Endodermal cell (in vitro differentiated cells): ENCODE data around the gene NPIPA8. TPM values are rescaled to one million over a fixed set of nuclear protein-coding genes. Genes with fewer than 3 reads are reported as not detected.
A peak's percentile ranks its signal among the peaks of the same experiment; 100 is the strongest.
"Not testable (repeated sequence)": the region's sequence is repeated elsewhere in the genome, so short reads cannot be mapped to it uniquely, and the experiment has no call there.

Source experiments
- DNase-seq: peaks from one replicate; pipeline ENCODE4 v3.0.0-alpha.2; 2017
- H3K27ac ChIP-seq: 2 replicates; pipeline ENCODE4 v1.5.1; 2013; ENCODE audit warnings: mild to moderate bottlenecking, low read depth, low read length, moderate library complexity
- H3K27me3 ChIP-seq: 2 replicates; pipeline ENCODE4 v1.6.1; 2013; ENCODE audit warnings: mild to moderate bottlenecking, low read length, moderate library complexity; ENCODE audit not compliant: insufficient read depth, control insufficient read depth, poor library complexity, severe bottlenecking
- H3K36me3 ChIP-seq: 2 replicates; pipeline ENCODE4 v1.7.0; 2013; ENCODE audit warnings: mild to moderate bottlenecking, low read length, moderate library complexity; ENCODE audit not compliant: control insufficient read depth, insufficient read depth
- H3K4me1 ChIP-seq: one replicate; pipeline ENCODE4 v1.7.0; 2013; ENCODE audit warnings: low read length; ENCODE audit not compliant: control insufficient read depth, insufficient read depth
- H3K4me3 ChIP-seq: 2 replicates; pipeline ENCODE4 v1.5.1; 2013; ENCODE audit warnings: mild to moderate bottlenecking, low read length, moderate library complexity
- H3K9ac ChIP-seq: 2 replicates; pipeline ENCODE4 v1.6.1; 2013; ENCODE audit warnings: mild to moderate bottlenecking, low read length, moderate library complexity; ENCODE audit not compliant: poor library complexity, severe bottlenecking; ENCODE audit errors: extremely low read depth
- H3K9me3 ChIP-seq: 2 replicates; pipeline ENCODE4 v1.6.1; 2013; ENCODE audit warnings: mild to moderate bottlenecking, low read length, moderate library complexity; ENCODE audit not compliant: control insufficient read depth
- H3K27ac Mint-ChIP-seq: 2 replicates; pipeline ENCODE4 v1.8.0; 2020; ENCODE audit warnings: mixed read lengths
- H3K27me3 Mint-ChIP-seq: 2 replicates; pipeline ENCODE4 v1.8.0; 2021; ENCODE audit warnings: mild to moderate bottlenecking, mixed read lengths; ENCODE audit not compliant: insufficient read depth
- H3K36me3 Mint-ChIP-seq: 2 replicates; pipeline ENCODE4 v1.8.0; 2020; ENCODE audit warnings: low read depth, mixed read lengths
- H3K4me1 Mint-ChIP-seq: 2 replicates; pipeline ENCODE4 v1.8.0; 2020; ENCODE audit warnings: mixed read lengths
- H3K4me3 Mint-ChIP-seq: 2 replicates; pipeline ENCODE4 v1.8.0; 2020; ENCODE audit warnings: mild to moderate bottlenecking, moderate library complexity, mixed read lengths
- H3K9me3 Mint-ChIP-seq: 2 replicates; pipeline ENCODE4 v1.8.0; 2020; ENCODE audit warnings: mild to moderate bottlenecking, mixed read lengths
- WGBS, 2 experiments: methylation state at CpG; one replicate each; pipeline versions ENCODE4 v1.1.5 to v1.1.7; 2013; ENCODE audit warnings: missing lambda C conversion rate in 2 of 2, mixed read lengths in 1 of 2; ENCODE audit not compliant: insufficient coverage in 1 of 2, insufficient read length in 1 of 2; 5-methylcytosine and 5-hydroxymethylcytosine counted together
- total RNA-seq, 2 donors: library from RNA; stranded (reverse); fragmentation: NEBNext Ultra II Directional in 1 of 2; extraction: Animal tissue kit (Norgen Biotek cat#: 25700) in 1 of 2; gene quantifications; 2 replicates in 1 of 2; 3 replicates in 1 of 2; pipeline ENCODE4 v1.2.1, GENCODE V29; 2021

Gene NPIPA8
- total RNA-seq, 2 donors from 2014 or later: 1.1 TPM

DNA sequence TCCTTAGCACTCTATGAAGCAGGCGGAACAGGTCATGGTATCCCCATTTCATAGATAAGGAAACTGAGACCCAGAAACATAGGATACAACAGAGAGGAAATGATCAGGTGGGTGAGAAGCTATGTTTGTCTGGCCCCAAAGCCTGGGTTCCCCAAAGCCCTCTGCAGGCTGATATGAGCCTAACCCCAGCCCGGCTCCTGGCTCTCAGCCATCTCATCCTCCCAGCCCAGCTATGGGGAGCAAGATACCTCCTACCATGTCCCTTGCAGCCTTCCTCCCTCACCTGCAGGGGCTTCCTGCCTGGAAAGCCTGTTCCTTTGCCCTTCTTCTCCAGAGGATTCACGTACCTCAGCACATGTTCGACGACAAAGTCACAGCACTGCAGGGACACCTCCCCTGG lies 30.5 kb downstream of the NPIPA8 start:
- 93% methylated on average over 3 of the region's 5 CpGs; no CpG with 5 or more reads in 1 of the 2 experiments for WGBS, 2 experiments
- not testable (repeated sequence) for H3K4me3 Mint-ChIP-seq

DNA sequence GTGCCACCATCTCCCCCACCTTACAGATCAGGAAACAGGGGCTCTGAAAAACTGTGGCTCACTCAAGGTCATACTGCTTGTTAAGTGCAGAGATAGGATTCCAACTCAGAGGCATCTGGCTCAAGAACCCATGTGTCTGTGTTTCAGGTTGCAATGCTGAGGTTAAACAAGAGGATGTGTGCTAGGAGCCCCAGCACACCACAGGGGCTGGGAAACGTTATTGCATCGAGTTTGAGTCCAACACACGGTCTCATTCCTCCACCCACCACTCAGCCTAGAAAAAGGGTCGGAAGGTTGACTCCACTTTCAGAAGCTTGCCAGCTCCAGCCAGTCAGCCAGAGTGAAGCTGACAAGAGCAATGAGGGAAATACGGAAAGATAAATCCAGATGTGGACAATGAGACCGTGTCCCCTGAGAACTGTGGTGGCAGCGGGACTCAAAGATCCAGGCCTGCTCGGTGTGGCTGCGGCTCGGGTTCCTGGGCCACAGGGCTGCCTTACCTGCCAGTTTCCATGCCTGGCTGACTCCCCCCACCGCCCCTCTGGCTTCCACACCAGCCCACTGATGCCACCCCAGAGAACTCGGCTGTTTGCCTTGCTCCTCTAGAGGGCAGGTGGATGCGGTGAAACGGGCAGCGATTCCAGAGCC lies 33.4 kb downstream of the NPIPA8 start:
- not testable (repeated sequence) for H3K36me3 ChIP-seq, H3K9me3 ChIP-seq, H3K4me1 ChIP-seq, H3K27ac ChIP-seq, H3K27ac Mint-ChIP-seq, H3K4me1 Mint-ChIP-seq, H3K9ac ChIP-seq, H3K4me3 ChIP-seq, H3K27me3 Mint-ChIP-seq, H3K4me3 Mint-ChIP-seq, H3K27me3 ChIP-seq, H3K9me3 Mint-ChIP-seq, H3K36me3 Mint-ChIP-seq
- WGBS, 2 experiments: 100% methylated on average over 2 of the region's 15 CpGs; no CpG with 5 or more reads in 1 of the 2 experiments
- DNase-seq: peak; percentile 20

More for the DNA sequence above, 30.5 kb downstream of the NPIPA8 start:
- not testable (repeated sequence) for H3K4me1 Mint-ChIP-seq, H3K27ac ChIP-seq, H3K27me3 ChIP-seq, H3K36me3 Mint-ChIP-seq, H3K27me3 Mint-ChIP-seq, H3K4me1 ChIP-seq, H3K4me3 ChIP-seq, H3K27ac Mint-ChIP-seq, H3K36me3 ChIP-seq, H3K9ac ChIP-seq, H3K9me3 ChIP-seq, H3K9me3 Mint-ChIP-seq
- peak; percentile 29 for DNase-seq

DNA sequence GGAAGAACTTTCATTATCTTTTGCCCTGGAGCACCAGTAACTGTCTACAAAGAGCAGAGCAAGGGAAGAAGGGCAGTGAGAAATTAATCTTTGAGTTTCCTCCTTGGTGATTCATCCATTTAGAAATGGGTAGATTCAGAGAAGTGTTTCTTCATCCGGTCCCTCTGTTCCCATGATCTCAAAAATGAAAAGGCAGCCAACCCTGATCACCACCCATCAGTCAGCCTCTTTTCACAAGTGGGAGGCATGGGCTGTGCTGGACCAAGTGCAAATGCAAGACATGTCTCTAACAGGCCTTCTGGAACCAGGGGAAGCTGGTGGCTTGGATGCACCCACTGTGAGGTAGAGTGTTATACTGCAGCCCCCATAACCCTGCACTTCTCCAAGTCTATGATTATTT lies 38.8 kb downstream of the NPIPA8 start:
- H3K4me1 ChIP-seq, H3K4me3 ChIP-seq, H3K27me3 Mint-ChIP-seq, DNase-seq, H3K9me3 ChIP-seq, H3K27me3 ChIP-seq, H3K36me3 ChIP-seq, H3K4me1 Mint-ChIP-seq, H3K9me3 Mint-ChIP-seq, H3K27ac Mint-ChIP-seq, H3K27ac ChIP-seq, H3K4me3 Mint-ChIP-seq, H3K9ac ChIP-seq, H3K36me3 Mint-ChIP-seq: not testable (repeated sequence)
- no CpG with 5 or more reads among the region's 1 CpG for WGBS, 2 experiments

DNA sequence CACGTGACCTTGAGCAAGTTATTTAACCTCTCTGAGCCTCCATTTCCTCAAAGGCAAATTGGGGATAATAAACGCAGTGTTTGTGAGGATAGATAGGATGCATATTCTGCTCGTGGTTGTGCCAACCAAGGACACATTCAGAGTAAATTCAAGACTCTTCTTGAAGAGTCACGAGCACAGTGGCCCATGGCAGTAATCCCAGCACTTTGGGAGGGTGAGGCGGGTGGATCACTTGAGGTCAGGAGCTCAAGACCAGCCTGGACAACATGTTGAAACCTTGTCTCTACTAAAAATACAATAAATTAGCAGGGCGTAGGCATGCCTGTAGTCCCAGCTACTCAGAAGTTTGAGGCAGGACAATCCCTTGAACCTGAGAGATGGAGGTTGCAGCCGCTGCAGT lies 39.6 kb downstream of the NPIPA8 start:
- H3K27me3 Mint-ChIP-seq, H3K9me3 ChIP-seq, H3K9me3 Mint-ChIP-seq, H3K4me3 Mint-ChIP-seq, H3K4me3 ChIP-seq, H3K27ac ChIP-seq, H3K36me3 Mint-ChIP-seq, DNase-seq, H3K27me3 ChIP-seq, H3K4me1 ChIP-seq, H3K9ac ChIP-seq, H3K4me1 Mint-ChIP-seq, H3K36me3 ChIP-seq, H3K27ac Mint-ChIP-seq: not testable (repeated sequence)
- WGBS, 2 experiments: no CpG with 5 or more reads among the region's 7 CpGs

DNA sequence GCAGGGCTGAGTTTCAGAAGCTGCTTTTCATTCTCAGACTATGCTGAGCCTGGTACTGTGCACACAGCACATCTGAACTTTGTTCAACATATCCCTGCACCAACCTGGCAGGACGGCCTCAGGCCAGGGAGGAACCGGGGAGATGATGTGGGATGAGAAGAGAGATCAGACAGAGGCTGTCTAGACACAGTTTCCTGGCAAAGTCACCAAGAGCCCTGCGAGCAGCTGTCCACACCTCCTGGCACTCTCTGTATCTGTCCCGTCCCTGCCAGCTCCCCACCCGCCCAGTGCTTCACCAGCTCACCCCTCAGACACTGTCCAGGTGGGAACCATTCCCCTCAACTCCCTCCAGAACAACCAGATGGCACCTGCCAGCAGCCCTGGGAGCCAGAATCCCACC lies 42.2 kb downstream of the NPIPA8 start:
- H3K27ac Mint-ChIP-seq, H3K4me3 ChIP-seq, H3K27me3 Mint-ChIP-seq, H3K9ac ChIP-seq, H3K36me3 Mint-ChIP-seq, H3K27me3 ChIP-seq, H3K4me3 Mint-ChIP-seq, H3K4me1 ChIP-seq, H3K36me3 ChIP-seq, DNase-seq, H3K4me1 Mint-ChIP-seq, H3K9me3 ChIP-seq, H3K9me3 Mint-ChIP-seq, H3K27ac ChIP-seq: not testable (repeated sequence)
- WGBS, 2 experiments: no CpG with 5 or more reads among the region's 5 CpGs

DNA sequence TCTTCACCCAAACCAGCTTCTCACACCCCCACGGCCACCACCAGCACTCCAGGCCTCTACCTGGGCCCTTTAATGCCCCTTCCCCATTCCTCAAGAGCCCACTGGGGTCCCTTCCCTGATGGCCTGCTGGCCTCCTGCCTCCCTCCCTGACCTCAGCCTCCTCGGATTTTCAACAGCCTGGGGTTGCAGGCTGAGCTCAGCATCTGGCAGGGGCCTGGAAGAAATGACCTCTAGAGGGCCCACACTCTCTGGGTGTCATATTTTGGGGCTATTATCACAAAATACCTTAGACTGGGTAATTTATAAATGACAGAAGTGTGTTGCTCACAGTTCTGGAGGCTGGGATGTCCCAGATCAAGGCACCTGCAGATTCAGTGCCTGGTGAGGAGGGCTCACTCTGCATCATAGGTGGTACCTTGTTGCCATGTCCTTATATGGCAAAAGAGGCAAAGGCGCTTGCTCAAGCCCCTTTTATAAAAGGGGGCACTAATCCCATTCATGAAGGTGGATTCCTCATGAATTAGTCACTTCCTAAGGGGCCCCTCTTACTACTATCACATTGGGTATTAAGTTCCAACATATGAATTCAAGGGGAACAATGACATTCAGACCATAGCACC lies 43.1 kb downstream of the NPIPA8 start:
- H3K4me3 Mint-ChIP-seq, H3K36me3 Mint-ChIP-seq, H3K9me3 Mint-ChIP-seq, H3K9me3 ChIP-seq, DNase-seq, H3K36me3 ChIP-seq, H3K27ac ChIP-seq, H3K27me3 ChIP-seq, H3K4me1 Mint-ChIP-seq, H3K9ac ChIP-seq, H3K4me1 ChIP-seq, H3K27me3 Mint-ChIP-seq, H3K27ac Mint-ChIP-seq, H3K4me3 ChIP-seq: not testable (repeated sequence)
- WGBS, 2 experiments: 88% methylated on average over 1 of the region's 3 CpGs; no CpG with 5 or more reads in 1 of the 2 experiments

GRCh38 chr16:18290959-18291358 lies 45.6 kb downstream of the NPIPA8 start:
- not testable (repeated sequence) for H3K27ac ChIP-seq, H3K4me3 Mint-ChIP-seq, H3K9me3 Mint-ChIP-seq, H3K4me1 ChIP-seq, H3K36me3 ChIP-seq, H3K9me3 ChIP-seq, H3K9ac ChIP-seq, H3K27ac Mint-ChIP-seq, H3K36me3 Mint-ChIP-seq, DNase-seq, H3K27me3 Mint-ChIP-seq, H3K27me3 ChIP-seq, H3K4me1 Mint-ChIP-seq, H3K4me3 ChIP-seq
- WGBS, 2 experiments: no CpG with 5 or more reads among the region's 2 CpGs
